Parathyroid adenoma (tissue), 2 donors: ENCODE results near the gene KIAA0040.
A peak's percentile ranks its signal among the peaks of the same experiment; 100 is the strongest.

Experiments used
- H2AFZ ChIP-seq: fragments of 300-600 bp; sonication (generic); one replicate; pipeline ENCODE4 v1.7.0; 2017; ENCODE audit warnings: antibody characterized with exemption, mild to moderate bottlenecking
- H3K27ac ChIP-seq: fragments of 300-600 bp; sonication (generic); one replicate; pipeline ENCODE4 v1.7.0; 2017
- H3K27me3 ChIP-seq: fragments of 300-600 bp; sonication (generic); one replicate; pipeline ENCODE4 v1.7.0; 2017; ENCODE audit warnings: low read length; ENCODE audit not compliant: control insufficient read depth, insufficient read depth
- H3K36me3 ChIP-seq: fragments of 300-600 bp; sonication (generic); one replicate; pipeline ENCODE4 v1.7.0; 2017; ENCODE audit warnings: low read length; ENCODE audit not compliant: control insufficient read depth, insufficient read depth
- H3K4me1 ChIP-seq: fragments of 300-600 bp; sonication (generic); one replicate; pipeline ENCODE4 v1.7.0; 2017; ENCODE audit warnings: control low read depth
- H3K4me2 ChIP-seq: fragments of 300-600 bp; sonication (generic); one replicate; pipeline ENCODE4 v1.7.0; 2017; ENCODE audit warnings: low read length
- H3K4me3 ChIP-seq: fragments of 300-600 bp; sonication (generic); one replicate; pipeline ENCODE4 v1.7.0; 2017; ENCODE audit warnings: low read depth, low read length
- H3K79me2 ChIP-seq: fragments of 300-600 bp; sonication (generic); one replicate; pipeline ENCODE4 v1.7.0; 2017; ENCODE audit warnings: control low read depth
- H3K9ac ChIP-seq: fragments of 300-600 bp; sonication (generic); one replicate; pipeline ENCODE4 v1.7.0; 2017; ENCODE audit warnings: mild to moderate bottlenecking
- H3K9me3 ChIP-seq: fragments of 300-600 bp; sonication (generic); one replicate; pipeline ENCODE4 v1.7.0; 2017; ENCODE audit warnings: low read length; ENCODE audit not compliant: control insufficient read depth
- TF ChIP-seq, protein P1 (sequence below): fragments of 300-600 bp; sonication (generic); IDR thresholded peaks from one replicate; pipeline ENCODE4 v1.7.0; 2017; ENCODE audit warnings: antibody characterized with exemption, mild to moderate bottlenecking
- donor health status: primary hyperparathyroidism.

KIAA0040 gene

GRCh38 chr1:175192630-175193526 lies at the start of gene KIAA0040:
Gene KIAA0040 (minus strand): TSS chr1:175192776. CDS start chr1:175161013, 31,763 bp downstream.
- Histone ChIP-seq H3K9me3 (no peaks in the 10 kb centered on the region), H3K27me3 (no peaks in the 10 kb centered on the region), H3K4me1 (peaks cover 3% of the 10 kb centered on the region), H3K4me3 (peak within 1 kb of the TSS; percentile 81), H3K79me2 (no peaks in the 10 kb centered on the region), H3K4me2 (peak within 1 kb of the TSS; percentile 80), H3K27ac (peak within 1 kb of the TSS; percentile 90), H2AFZ (peak within 1 kb of the TSS; percentile 91), H3K9ac (peak within 1 kb of the TSS; percentile 13), H3K36me3 (no peaks in the 10 kb centered on the region)
- TF ChIP-seq, protein P1, sequence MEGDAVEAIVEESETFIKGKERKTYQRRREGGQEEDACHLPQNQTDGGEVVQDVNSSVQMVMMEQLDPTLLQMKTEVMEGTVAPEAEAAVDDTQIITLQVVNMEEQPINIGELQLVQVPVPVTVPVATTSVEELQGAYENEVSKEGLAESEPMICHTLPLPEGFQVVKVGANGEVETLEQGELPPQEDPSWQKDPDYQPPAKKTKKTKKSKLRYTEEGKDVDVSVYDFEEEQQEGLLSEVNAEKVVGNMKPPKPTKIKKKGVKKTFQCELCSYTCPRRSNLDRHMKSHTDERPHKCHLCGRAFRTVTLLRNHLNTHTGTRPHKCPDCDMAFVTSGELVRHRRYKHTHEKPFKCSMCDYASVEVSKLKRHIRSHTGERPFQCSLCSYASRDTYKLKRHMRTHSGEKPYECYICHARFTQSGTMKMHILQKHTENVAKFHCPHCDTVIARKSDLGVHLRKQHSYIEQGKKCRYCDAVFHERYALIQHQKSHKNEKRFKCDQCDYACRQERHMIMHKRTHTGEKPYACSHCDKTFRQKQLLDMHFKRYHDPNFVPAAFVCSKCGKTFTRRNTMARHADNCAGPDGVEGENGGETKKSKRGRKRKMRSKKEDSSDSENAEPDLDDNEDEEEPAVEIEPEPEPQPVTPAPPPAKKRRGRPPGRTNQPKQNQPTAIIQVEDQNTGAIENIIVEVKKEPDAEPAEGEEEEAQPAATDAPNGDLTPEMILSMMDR = peak; percentile 26

- TF ChIP-seq, protein P1 = no peak
- Histone ChIP-seq H3K4me2 (no peak overlapping the region), H3K27me3 (no peaks in the 10 kb centered on the region)
These were observed 44.8 kb upstream of the KIAA0040 start for GRCh38 chr1:175237389-175237788.

GRCh38 chr1:175234639-175235038 lies 42.1 kb upstream of the KIAA0040 start:
- Histone ChIP-seq H3K79me2 (no peaks in the 10 kb centered on the region), H3K9me3 (no peaks in the 10 kb centered on the region), H3K4me1 (no peaks in the 10 kb centered on the region), H3K4me2 (no peak overlapping the region), H3K4me3 (no peak overlapping the region), H2AFZ (no peak overlapping the region), H3K27me3 (no peaks in the 10 kb centered on the region), H3K27ac (no peak overlapping the region), H3K9ac (no peak overlapping the region), H3K36me3 (no peaks in the 10 kb centered on the region)
- TF ChIP-seq, protein P1 = no peak

More at GRCh38 chr1:175237389-175237788, 44.8 kb upstream of the KIAA0040 start:
- no peaks in the 10 kb centered on the region for H3K36me3 ChIP-seq
- H3K27ac ChIP-seq = no peak overlapping the region
- no peak overlapping the region for H2AFZ ChIP-seq
- H3K79me2 ChIP-seq = no peaks in the 10 kb centered on the region
- H3K4me1 ChIP-seq = no peaks in the 10 kb centered on the region
- H3K4me3 ChIP-seq = no peak overlapping the region
- H3K9me3 ChIP-seq = no peaks in the 10 kb centered on the region
- no peak overlapping the region for H3K9ac ChIP-seq

DNA sequence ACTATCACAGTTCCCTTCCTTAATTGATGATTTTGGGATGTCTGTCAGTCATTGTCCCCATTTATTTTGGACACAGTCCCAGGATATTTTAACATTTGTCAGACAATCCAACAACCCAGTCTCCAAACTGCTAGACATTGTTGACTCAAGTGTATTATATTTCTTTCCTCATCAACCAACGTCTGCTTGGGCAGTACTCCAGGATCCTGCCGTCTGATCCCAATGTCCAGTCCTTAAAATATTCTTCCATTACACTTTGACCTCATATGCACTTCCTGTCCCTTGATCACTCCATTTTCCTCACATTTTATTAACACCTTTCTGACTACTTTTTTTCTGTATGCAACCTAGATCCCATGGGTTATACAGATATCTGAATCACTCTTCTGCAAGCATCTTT lies 39.8 kb upstream of the KIAA0040 start:
- Histone ChIP-seq H3K79me2 (no peaks in the 10 kb centered on the region), H2AFZ (no peak overlapping the region), H3K4me3 (no peak overlapping the region), H3K36me3 (no peaks in the 10 kb centered on the region), H3K27me3 (no peaks in the 10 kb centered on the region), H3K4me1 (no peaks in the 10 kb centered on the region), H3K27ac (no peak overlapping the region), H3K9me3 (no peaks in the 10 kb centered on the region), H3K4me2 (no peak overlapping the region), H3K9ac (no peak overlapping the region)
- TF ChIP-seq, protein P1 = no peak

- Histone ChIP-seq H2AFZ (no peak overlapping the region), H3K27me3 (no peaks in the 10 kb centered on the region), H3K4me3 (no peak overlapping the region), H3K4me1 (peaks cover 5% of the 10 kb centered on the region), H3K4me2 (no peak overlapping the region), H3K79me2 (no peaks in the 10 kb centered on the region), H3K36me3 (no peaks in the 10 kb centered on the region), H3K27ac (no peak overlapping the region), H3K9ac (no peak overlapping the region), H3K9me3 (no peaks in the 10 kb centered on the region)
- TF ChIP-seq, protein P1 = no peak
These were observed 33.2 kb upstream of the KIAA0040 start for GRCh38 chr1:175225805-175226129.
